ENCODE results near the gene ELF1. TPM values are rescaled to one million over a fixed set of nuclear protein-coding genes. Genes with fewer than 3 reads are reported as not detected.

The ELF1 gene
- total and polyA plus RNA-seq, 10 of the 15 experiments (the other 5 are each of a cell fraction or from before 2014, with no cell fraction given), result 43.3 to 97.6 (median 55.7) TPM

GRCh38 chr13:41053384-41053826, 34.3 kb upstream of the ELF1 start (continued):
- TF ChIP-seq CUX1 (IDR thresholded peaks at IDR 0.05; ENCODE audit: insufficient replicate concordance, low read depth, low read length) (peak; percentile 83), MLLT1 (IDR thresholded peaks at IDR 0.05) (peak; percentile 72; the same call in 1 of the 2 replicates), BACH1 (IDR thresholded peaks at IDR 0.05; ENCODE audit: borderline replicate concordance) (peak; percentile 70; the same call in 1 of the 2 replicates)

- Histone ChIP-seq H4K20me1 (ENCODE audit: control insufficient read depth, insufficient read depth) (no peaks in the 10 kb centered on the region), H3K36me3 (ENCODE audit: control insufficient read depth in 2 of 2, insufficient read depth in 2 of 2, low read length in 1 of 2) (no peaks in the 10 kb centered on the region), H3K27me3 (replicated peaks in 1 of 2; ENCODE audit: control insufficient read depth in 2 of 2, insufficient read depth in 2 of 2, low read length in 1 of 2) (no peaks in the 10 kb centered on the region), H3K4me1 (ENCODE audit: control insufficient read depth, insufficient read depth, low read length) (peaks cover 7% of the 10 kb centered on the region; the same call in 1 of the 2 replicates), H3K9ac (ENCODE audit: control insufficient read depth, insufficient read depth, low read length) (no peak overlapping the region), H3K27ac (ENCODE audit: control insufficient read depth, insufficient read depth) (no peak overlapping the region; the same call in 1 of the 2 replicates), H2AFZ (ENCODE audit: control insufficient read depth, low read depth, low read length) (no peak overlapping the region), H3K4me3 (no peak overlapping the region), H3K9me3 (replicated peaks; ENCODE audit: control insufficient read depth, insufficient read depth, low read length) (peaks cover 6% of the 10 kb centered on the region; the same call in 2 of the 3 replicates), H3K79me2 (ENCODE audit: control insufficient read depth, insufficient read depth, low read length) (peaks cover 57% of the 10 kb centered on the region), H3K4me2 (ENCODE audit: control insufficient read depth, insufficient read depth) (no peak overlapping the region)
- SMC1A ChIA-PET (ENCODE audit: uncharacterized antibody, unreplicated experiment), result interaction anchor here (1.3 to 4.0 kb wide), 11 partner anchors 14 to 264 kb away, joined by 5 to 75 read pairs (median 20); partner anchors contain the start of gene ELF1
- RAD21 ChIA-PET (ENCODE audit: unreplicated experiment), result interaction anchor here (0.7 to 9.9 kb wide), 7 partner anchors 19 to 275 kb away, joined by 3 to 172 read pairs (median 11); partner anchors contain the start of gene ELF1
- DNase-seq (ENCODE audit: low read depth, low spot score) (no peak), ATAC-seq (no peak), FAIRE-seq (no peak)
- in situ Hi-C loops (cut with MboI) (no loop called here), intact Hi-C loops (cut with micrococcal nuclease; ENCODE audit: unreplicated experiment) (loop anchor here (5.0 kb wide), 1 partner anchor 35 kb away; the partner anchor contains the start of gene ELF1)
- no TSS peak for BruUV-seq (replicated peaks)
- WGBS (ENCODE audit: insufficient coverage, insufficient replicate concordance, low lambda C conversion rate, missing lambda C conversion rate), result 95% methylated on average over 3 of the region's 3 CpGs
- POLR2A ChIA-PET, result interaction anchor here (0.7 to 4.7 kb wide), 3 partner anchors 33 to 39 kb away, joined by 3 to 25 read pairs (median 7); partner anchors contain the start of gene ELF1
- CTCF ChIA-PET, result interaction anchor here (1.6 to 4.3 kb wide), 10 partner anchors 8 to 275 kb away, joined by 4 to 129 read pairs (median 10); partner anchors contain the start of gene ELF1
- TF ChIP-seq PML (IDR thresholded peaks at IDR 0.05; ENCODE audit: low read length) (no peak), RAD21 (IDR thresholded peaks at IDR 0.05; ENCODE audit: insufficient read depth, low read depth, low read length) (no peak), STAT3 (IDR thresholded peaks at IDR 0.05; ENCODE audit: low read depth, low read length) (no peak), CBFB (IDR thresholded peaks at IDR 0.05; ENCODE audit: low read depth) (no peak), E2F4 (IDR thresholded peaks at IDR 0.05; ENCODE audit: low read depth, low read length) (no peak), ZNF592 (IDR thresholded peaks at IDR 0.05) (no peak)
Measured at GRCh38 chr13:41052441-41052840, 33.3 kb upstream of the ELF1 start.
